Lung (tissue), 12 donors: Measurements from ENCODE around the gene CCT6B. TPM values are rescaled to one million over a fixed set of nuclear protein-coding genes. Genes with fewer than 3 reads are reported as not detected.

ENCODE experiments used
- ATAC-seq: fragments of 200-7000 bp; cut with Tn5 transposase; one replicate; pipeline ENCODE4 v1.9.1; 2020; ENCODE audit warnings: moderate number of reproducible peaks; ENCODE audit not compliant: insufficient read depth, low FRiP score
- DNase-seq, 3 donors: peaks; one replicate each; pipeline ENCODE4 v3.0.0-alpha.2; 2013 to 2017
- H3K27ac ChIP-seq, 2 donors: one replicate each; pipeline ENCODE4 v1.5.1; 2013; ENCODE audit warnings: mild to moderate bottlenecking in 2 of 2, moderate library complexity in 2 of 2, control low read depth in 1 of 2, inconsistent platforms in 1 of 2, low read depth in 1 of 2, low read length in 1 of 2
- H3K27me3 ChIP-seq, 3 donors: one replicate each; pipeline ENCODE4 v1.5.1; 2013; ENCODE audit warnings: low read length in 2 of 3; ENCODE audit not compliant: control insufficient read depth in 3 of 3, insufficient read depth in 3 of 3
- H3K36me3 ChIP-seq, 4 donors: one replicate each; pipeline ENCODE4 v1.5.1; 2013; ENCODE audit warnings: low read length in 4 of 4, mild to moderate bottlenecking in 1 of 4, moderate library complexity in 1 of 4; ENCODE audit not compliant: control insufficient read depth in 4 of 4, insufficient read depth in 4 of 4
- H3K4me1 ChIP-seq, 5 donors: one replicate each; pipeline ENCODE4 v1.5.1; 2013; ENCODE audit warnings: low read length in 5 of 5, mild to moderate bottlenecking in 2 of 5, moderate library complexity in 1 of 5; ENCODE audit not compliant: control insufficient read depth in 5 of 5, insufficient read depth in 5 of 5
- H3K4me3 ChIP-seq: one replicate; pipeline ENCODE4 v1.5.1; 2013; ENCODE audit warnings: mild to moderate bottlenecking, control low read depth, moderate library complexity
- H3K9ac ChIP-seq, 2 donors: one replicate each; pipeline ENCODE4 v1.5.1; 2013; ENCODE audit warnings: low read length in 2 of 2, control low read depth in 1 of 2; ENCODE audit not compliant: insufficient read depth in 1 of 2
- H3K9me3 ChIP-seq, 4 donors: one replicate each; pipeline ENCODE4 v1.5.1; 2013; ENCODE audit warnings: low read length in 3 of 4, mild to moderate bottlenecking in 1 of 4, moderate library complexity in 1 of 4; ENCODE audit not compliant: control insufficient read depth in 4 of 4, insufficient read depth in 3 of 4
- CTCF ChIP-seq: IDR thresholded peaks from 2 replicates; pipeline ENCODE4 v1.5.1; 2012; ENCODE audit warnings: mild to moderate bottlenecking; ENCODE audit errors: control extremely low read depth, extremely low read depth
- WGBS, 2 donors: extraction: QIAGEN DNeasy Blood & Tissue Kit; methylation state at CpG; one replicate each; pipeline ENCODE4 v1.1.7; 2013; 5-methylcytosine and 5-hydroxymethylcytosine counted together
- polyA plus RNA-seq, 2 donors: library from polyadenylated mRNA; stranded (reverse); fragments of 200-250 nt; gene quantifications; one replicate each; pipeline ENCODE4 v1.2.1, GENCODE V29; 2013
- total RNA-seq, 2 donors: library from RNA; depleted of rRNA in 1 of 2; stranded (reverse); fragments of >200 nt in 1 of 2; gene quantifications; one replicate each; pipeline ENCODE4 v1.2.1, GENCODE V29; 2014 to 2021
- donor health status: control.
- donor health status: control.
- donor health status: Bipolar disorder and iron deficiency.
- donor health status: healthy.
- donor health status: DM: yes; HTN: yes; CAD: no.

The CCT6B gene
- total and polyA plus RNA-seq, 4 donors = 0.95 to 3.6 (median 2.2) TPM

- H3K9me3 ChIP-seq = peaks cover 0 to 1% (median 0%) of the 10 kb centered on the region in 4 donors
- peaks cover 0 to 9% (median 8%) of the 10 kb centered on the region in 3 donors for H3K27me3 ChIP-seq
- H3K4me1 ChIP-seq = no peaks in the 10 kb centered on the region
- H3K27ac ChIP-seq = no peak overlapping the region
- no peak overlapping the region for H3K9ac ChIP-seq
- TF ChIP-seq CTCF = no peak
- H3K36me3 ChIP-seq = no peaks in the 10 kb centered on the region
- ATAC-seq = no peak
- H3K4me3 ChIP-seq = no peak overlapping the region
- WGBS, 2 donors = 76 to 83% methylated on average over 6 of the region's 6 CpGs
- DNase-seq = no peak
Observed at GRCh38 chr17:34899643-34900291, 61.5 kb downstream of the CCT6B start.

GRCh38 chr17:34895383-34895782, 65.9 kb downstream of the CCT6B start:
- no peak for TF ChIP-seq CTCF
- ATAC-seq = no peak
- Histone ChIP-seq H3K36me3 (no peaks in the 10 kb centered on the region), H3K4me3 (no peak overlapping the region), H3K9ac (no peak overlapping the region), H3K27me3 (peaks cover 0 to 14% (median 9%) of the 10 kb centered on the region in 3 donors), H3K27ac (no peak overlapping the region), H3K4me1 (no peaks in the 10 kb centered on the region), H3K9me3 (peaks cover 0 to 1% (median 0%) of the 10 kb centered on the region in 4 donors)
- 25 to 32% methylated on average over 5 of the region's 5 CpGs for WGBS, 2 donors
- no peak for DNase-seq

GRCh38 chr17:34894964-34895363, 66.3 kb downstream of the CCT6B start:
- Histone ChIP-seq H3K4me1 (no peaks in the 10 kb centered on the region), H3K4me3 (no peak overlapping the region), H3K9me3 (peaks cover 0 to 1% (median 0%) of the 10 kb centered on the region in 4 donors), H3K27me3 (peaks cover 0 to 14% (median 9%) of the 10 kb centered on the region in 3 donors), H3K27ac (no peak overlapping the region), H3K9ac (no peak overlapping the region), H3K36me3 (no peaks in the 10 kb centered on the region)
- TF ChIP-seq CTCF = no peak
- no peak for ATAC-seq
- no peak for DNase-seq
- 73 to 85% methylated on average over 4 of the region's 4 CpGs for WGBS, 2 donors
